ENCODE data around the gene CD6.

DNA sequence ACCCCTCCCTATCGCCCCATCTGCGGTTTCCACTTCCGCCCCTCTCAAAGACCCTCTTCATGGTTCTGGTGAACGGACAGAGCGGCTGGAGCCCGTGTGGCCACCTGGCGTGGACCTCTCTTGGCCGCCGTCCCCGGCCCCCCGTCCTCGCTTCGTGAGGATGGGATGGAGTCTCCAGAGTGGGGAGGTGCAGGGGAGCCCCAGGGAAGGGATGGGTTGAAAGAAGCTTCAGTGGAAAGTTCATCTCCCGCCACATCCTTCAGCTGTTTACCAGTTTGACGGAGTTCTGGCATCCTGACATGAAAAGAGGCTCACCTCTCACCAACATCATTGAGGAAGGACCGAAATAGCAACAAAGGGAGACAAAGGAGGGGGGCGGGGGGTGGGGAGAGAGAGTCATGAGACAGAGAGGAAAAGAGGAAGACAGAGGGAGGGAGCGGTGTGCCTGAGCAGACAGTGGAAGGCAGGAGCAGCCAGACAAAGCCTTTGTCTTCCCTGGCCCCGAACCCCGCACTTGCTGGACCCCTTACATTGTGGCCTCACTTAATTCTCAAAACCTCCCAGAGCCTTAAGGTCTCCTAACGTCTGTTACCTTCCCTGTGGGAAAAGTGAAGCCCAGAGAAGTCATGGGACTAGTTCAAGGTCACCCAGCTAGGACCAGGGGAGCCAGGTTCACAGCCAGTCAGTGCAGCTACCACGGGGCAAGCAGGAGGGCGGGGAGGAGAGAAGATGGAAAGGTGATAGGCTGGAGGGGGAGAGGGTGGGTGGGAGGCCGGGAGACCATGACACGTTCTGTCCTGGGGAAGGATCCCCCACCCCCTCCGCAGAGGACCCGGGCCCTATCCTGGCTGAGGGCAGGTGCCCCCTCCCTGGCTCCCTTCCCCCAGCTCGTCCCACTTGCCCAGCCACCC, 54.9 kb downstream of the CD6 start:
- TF ChIP-seq, protein P1, sequence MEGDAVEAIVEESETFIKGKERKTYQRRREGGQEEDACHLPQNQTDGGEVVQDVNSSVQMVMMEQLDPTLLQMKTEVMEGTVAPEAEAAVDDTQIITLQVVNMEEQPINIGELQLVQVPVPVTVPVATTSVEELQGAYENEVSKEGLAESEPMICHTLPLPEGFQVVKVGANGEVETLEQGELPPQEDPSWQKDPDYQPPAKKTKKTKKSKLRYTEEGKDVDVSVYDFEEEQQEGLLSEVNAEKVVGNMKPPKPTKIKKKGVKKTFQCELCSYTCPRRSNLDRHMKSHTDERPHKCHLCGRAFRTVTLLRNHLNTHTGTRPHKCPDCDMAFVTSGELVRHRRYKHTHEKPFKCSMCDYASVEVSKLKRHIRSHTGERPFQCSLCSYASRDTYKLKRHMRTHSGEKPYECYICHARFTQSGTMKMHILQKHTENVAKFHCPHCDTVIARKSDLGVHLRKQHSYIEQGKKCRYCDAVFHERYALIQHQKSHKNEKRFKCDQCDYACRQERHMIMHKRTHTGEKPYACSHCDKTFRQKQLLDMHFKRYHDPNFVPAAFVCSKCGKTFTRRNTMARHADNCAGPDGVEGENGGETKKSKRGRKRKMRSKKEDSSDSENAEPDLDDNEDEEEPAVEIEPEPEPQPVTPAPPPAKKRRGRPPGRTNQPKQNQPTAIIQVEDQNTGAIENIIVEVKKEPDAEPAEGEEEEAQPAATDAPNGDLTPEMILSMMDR (IDR thresholded peaks at IDR 0.05; ENCODE audit: low read depth, low read length): no peak
- no peak for TF ChIP-seq POLR2A (IDR thresholded peaks at IDR 0.05; ENCODE audit: extremely low read depth, insufficient read length)
- TF ChIP-seq, protein P2, sequence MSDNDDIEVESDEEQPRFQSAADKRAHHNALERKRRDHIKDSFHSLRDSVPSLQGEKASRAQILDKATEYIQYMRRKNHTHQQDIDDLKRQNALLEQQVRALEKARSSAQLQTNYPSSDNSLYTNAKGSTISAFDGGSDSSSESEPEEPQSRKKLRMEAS (IDR thresholded peaks at IDR 0.05; ENCODE audit: low read depth, low read length): no peak
- no peak for TF ChIP-seq MYC (IDR thresholded peaks at IDR 0.05; ENCODE audit: low read depth, low read length)
